Neural progenitor cell (in vitro differentiated cells): Measurements from ENCODE around the gene VARS1. TPM values are rescaled to one million over a fixed set of nuclear protein-coding genes. Genes with fewer than 3 reads are reported as not detected.

Source experiments
- DNase-seq: peaks from one replicate; pipeline ENCODE4 v3.0.0-alpha.2; 2016; ENCODE audit warnings: low spot score
- H2AFZ ChIP-seq: fragments of 200-600 bp; sonication (generic); replicated peaks from 2 replicates; pipeline ENCODE4 v1.6.1; 2016; ENCODE audit warnings: antibody characterized with exemption
- H3F3A ChIP-seq: fragments of 200-600 bp; sonication (generic); 2 replicates; pipeline ENCODE4 v1.6.1; 2016; ENCODE audit warnings: antibody characterized with exemption, low read depth
- H3K27ac ChIP-seq: fragments of 200-600 bp; sonication (generic); 2 replicates; pipeline ENCODE4 v1.5.1; 2016; ENCODE audit warnings: mild to moderate bottlenecking
- H3K27me3 ChIP-seq: fragments of 200-600 bp; sonication (generic); 2 replicates; pipeline ENCODE4 v1.6.1; 2016; ENCODE audit warnings: mild to moderate bottlenecking, moderate library complexity
- H3K36me3 ChIP-seq: fragments of 200-600 bp; sonication (generic); 2 replicates; pipeline ENCODE4 v1.5.1; 2016
- H3K4me1 ChIP-seq: fragments of 200-600 bp; sonication (generic); 2 replicates; pipeline ENCODE4 v1.6.1; 2016; ENCODE audit warnings: mixed run types
- H3K4me2 ChIP-seq: fragments of 200-600 bp; sonication (generic); 2 replicates; pipeline ENCODE4 v1.6.1; 2016
- H3K4me3 ChIP-seq: fragments of 200-600 bp; sonication (generic); 2 replicates; pipeline ENCODE4 v1.5.1; 2016
- H3K79me2 ChIP-seq: fragments of 200-600 bp; sonication (generic); 2 replicates; pipeline ENCODE4 v1.6.1; 2016; ENCODE audit warnings: low read depth
- H3K9ac ChIP-seq: fragments of 200-600 bp; sonication (generic); 2 replicates; pipeline ENCODE4 v1.6.1; 2016
- H3K9me3 ChIP-seq: fragments of 200-600 bp; sonication (generic); 2 replicates; pipeline ENCODE4 v1.5.1; 2016; ENCODE audit warnings: low read depth
- H4K20me1 ChIP-seq: fragments of 200-600 bp; sonication (generic); 2 replicates; pipeline ENCODE4 v1.6.1; 2016; ENCODE audit warnings: low read depth
- H3K27ac Mint-ChIP-seq: 3 replicates; pipeline ENCODE4 v1.8.0; 2021; ENCODE audit warnings: mixed read lengths
- H3K27me3 Mint-ChIP-seq: 2 replicates; pipeline ENCODE4 v1.8.0; 2022; ENCODE audit warnings: low read depth, mild to moderate bottlenecking, inconsistent platforms, moderate library complexity, mixed read lengths; ENCODE audit not compliant: insufficient read depth
- H3K36me3 Mint-ChIP-seq: 3 replicates; pipeline ENCODE4 v1.8.0; 2021; ENCODE audit warnings: mixed read lengths
- H3K4me1 Mint-ChIP-seq: 3 replicates; pipeline ENCODE4 v1.8.0; 2021; ENCODE audit warnings: mixed read lengths
- H3K4me3 Mint-ChIP-seq: 3 replicates; pipeline ENCODE4 v1.8.0; 2021; ENCODE audit warnings: mild to moderate bottlenecking, moderate library complexity, mixed read lengths
- H3K9me3 Mint-ChIP-seq: 3 replicates; pipeline ENCODE4 v1.8.0; 2020; ENCODE audit warnings: mixed read lengths
- CTCF ChIP-seq: fragments of 200-600 bp; sonication (generic); IDR thresholded peaks from 2 replicates; pipeline ENCODE4 v1.5.1; 2017; ENCODE audit warnings: antibody characterized with exemption, mild to moderate bottlenecking
- EZH2 ChIP-seq: fragments of 200-600 bp; sonication (generic); IDR thresholded peaks from 2 replicates; pipeline ENCODE4 v1.6.1; 2017; ENCODE audit warnings: antibody characterized with exemption, mild to moderate bottlenecking, moderate library complexity
- EZH2phosphoT487 ChIP-seq: fragments of 200-600 bp; sonication (generic); IDR thresholded peaks from 2 replicates; pipeline ENCODE4 v1.6.1; 2017; ENCODE audit warnings: antibody characterized with exemption
- total RNA-seq: library from RNA; depleted of rRNA; stranded (reverse); fragments of >200 nt; gene quantifications from 2 replicates; pipeline ENCODE4 v1.2.3, GENCODE V29; 2015; ENCODE audit warnings: low replicate concordance

The VARS1 gene
- total RNA-seq, 1 donor from 2014 or later = 34.1 TPM

- Histone ChIP-seq H3K36me3 (no peaks in the 10 kb centered on the region), H3K9me3 (no peaks in the 10 kb centered on the region), H3K79me2 (no peaks in the 10 kb centered on the region), H3K27ac (no peak overlapping the region), H3K9ac (no peak overlapping the region), H3K4me3 (no peak overlapping the region), H2AFZ (no peak overlapping the region), H3K27me3 (no peaks in the 10 kb centered on the region), H3K4me2 (no peak overlapping the region), H3K4me1 (no peaks in the 10 kb centered on the region), H4K20me1 (no peaks in the 10 kb centered on the region), H3F3A (no peaks in the 10 kb centered on the region)
- Mint-ChIP-seq H3K4me3 (no peak overlapping the region), H3K4me1 (peaks cover 4% of the 10 kb centered on the region), H3K27me3 (peaks cover 2% of the 10 kb centered on the region), H3K9me3 (no peaks in the 10 kb centered on the region), H3K27ac (no peak overlapping the region), H3K36me3 (peaks cover 16% of the 10 kb centered on the region)
- no peak for DNase-seq
- TF ChIP-seq EZH2phosphoT487 (no peak), CTCF (no peak), EZH2 (no peak)
Observed at GRCh38 chr6:31780507-31781243, 14.9 kb downstream of the VARS1 start.

GRCh38 chr6:31779908-31780307 lies 15.6 kb downstream of the VARS1 start:
- H3K9ac ChIP-seq = no peak overlapping the region
- H3K4me2 ChIP-seq = no peak overlapping the region
- Mint-ChIP-seq H3K4me1 (peaks cover 6% of the 10 kb centered on the region), H3K9me3 (no peaks in the 10 kb centered on the region), H3K27me3 (peaks cover 2% of the 10 kb centered on the region), H3K27ac (no peak overlapping the region), H3K4me3 (no peak overlapping the region), H3K36me3 (peaks cover 16% of the 10 kb centered on the region)
- H3K27ac ChIP-seq = no peak overlapping the region
- no peaks in the 10 kb centered on the region for H3K36me3 ChIP-seq
- no peak for DNase-seq
- no peaks in the 10 kb centered on the region for H3K4me1 ChIP-seq
- no peaks in the 10 kb centered on the region for H3F3A ChIP-seq
- H3K4me3 ChIP-seq = no peak overlapping the region
- H4K20me1 ChIP-seq = no peaks in the 10 kb centered on the region
- no peak for TF ChIP-seq EZH2
- no peak for TF ChIP-seq EZH2phosphoT487
- no peak for TF ChIP-seq CTCF
- H3K27me3 ChIP-seq = no peaks in the 10 kb centered on the region
- H2AFZ ChIP-seq = no peak overlapping the region
- no peaks in the 10 kb centered on the region for H3K9me3 ChIP-seq
- H3K79me2 ChIP-seq = no peaks in the 10 kb centered on the region

- no peaks in the 10 kb centered on the region for H3K9me3 Mint-ChIP-seq
- H3K4me3 Mint-ChIP-seq = no peak overlapping the region
- Histone ChIP-seq H3K9ac (no peak overlapping the region), H3K27ac (no peak overlapping the region), H3K4me2 (no peak overlapping the region), H3K9me3 (no peaks in the 10 kb centered on the region), H3K79me2 (no peaks in the 10 kb centered on the region), H3K4me3 (no peak overlapping the region), H3K27me3 (no peaks in the 10 kb centered on the region), H4K20me1 (no peaks in the 10 kb centered on the region), H3K36me3 (no peaks in the 10 kb centered on the region), H3K4me1 (no peaks in the 10 kb centered on the region), H2AFZ (no peak overlapping the region), H3F3A (no peaks in the 10 kb centered on the region)
- H3K27ac Mint-ChIP-seq = no peak overlapping the region
- peaks cover 2% of the 10 kb centered on the region for H3K27me3 Mint-ChIP-seq
- TF ChIP-seq EZH2 (no peak), CTCF (no peak), EZH2phosphoT487 (no peak)
- H3K4me1 Mint-ChIP-seq = peaks cover 6% of the 10 kb centered on the region
- peaks cover 9% of the 10 kb centered on the region for H3K36me3 Mint-ChIP-seq
- DNase-seq = no peak
Observed at GRCh38 chr6:31778999-31779885, 16.3 kb downstream of the VARS1 start.
